Measurements from ENCODE around the gene CORO1C.
A peak's percentile ranks its signal among the peaks of the same experiment; 100 is the strongest.
"Not testable (repeated sequence)": the region's sequence is repeated elsewhere in the genome, so short reads cannot be mapped to it uniquely, and the experiment has no call there.

CORO1C gene

DNA sequence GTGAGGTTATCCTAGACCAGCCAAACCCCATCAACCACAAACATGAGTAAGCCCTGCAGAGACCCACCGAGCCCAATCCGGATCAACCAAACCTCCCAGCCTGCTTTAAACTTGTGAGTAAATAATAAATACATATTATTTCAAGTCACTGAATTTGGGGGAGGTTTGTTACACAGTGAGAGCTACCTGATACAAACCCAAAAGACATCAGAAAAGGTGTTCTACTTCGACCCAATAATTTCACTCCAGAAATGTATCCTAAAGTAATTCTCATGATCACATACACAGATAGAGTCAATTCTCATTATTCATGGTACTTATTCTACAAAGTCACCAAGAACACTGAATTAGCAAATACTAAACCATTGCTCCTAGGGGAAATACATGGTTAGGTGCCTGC lies 16.2 kb upstream of the CORO1C start:
- DNase-seq (ENCODE audit: extremely low spot score), result no peak
- ChIA-PET POLR2A (no interaction called here), CTCF (interaction anchor here (0.8 to 0.9 kb wide), 2 partner anchors 56 to 83 kb away, joined by 3 read pairs; no protein-coding TSS in a partner anchor)
- TF ChIP-seq, protein P1, sequence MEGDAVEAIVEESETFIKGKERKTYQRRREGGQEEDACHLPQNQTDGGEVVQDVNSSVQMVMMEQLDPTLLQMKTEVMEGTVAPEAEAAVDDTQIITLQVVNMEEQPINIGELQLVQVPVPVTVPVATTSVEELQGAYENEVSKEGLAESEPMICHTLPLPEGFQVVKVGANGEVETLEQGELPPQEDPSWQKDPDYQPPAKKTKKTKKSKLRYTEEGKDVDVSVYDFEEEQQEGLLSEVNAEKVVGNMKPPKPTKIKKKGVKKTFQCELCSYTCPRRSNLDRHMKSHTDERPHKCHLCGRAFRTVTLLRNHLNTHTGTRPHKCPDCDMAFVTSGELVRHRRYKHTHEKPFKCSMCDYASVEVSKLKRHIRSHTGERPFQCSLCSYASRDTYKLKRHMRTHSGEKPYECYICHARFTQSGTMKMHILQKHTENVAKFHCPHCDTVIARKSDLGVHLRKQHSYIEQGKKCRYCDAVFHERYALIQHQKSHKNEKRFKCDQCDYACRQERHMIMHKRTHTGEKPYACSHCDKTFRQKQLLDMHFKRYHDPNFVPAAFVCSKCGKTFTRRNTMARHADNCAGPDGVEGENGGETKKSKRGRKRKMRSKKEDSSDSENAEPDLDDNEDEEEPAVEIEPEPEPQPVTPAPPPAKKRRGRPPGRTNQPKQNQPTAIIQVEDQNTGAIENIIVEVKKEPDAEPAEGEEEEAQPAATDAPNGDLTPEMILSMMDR (IDR thresholded peaks at IDR 0.05; ENCODE audit: control extremely low read depth, extremely low read depth, low read depth, missing control alignments), result no peak

DNA sequence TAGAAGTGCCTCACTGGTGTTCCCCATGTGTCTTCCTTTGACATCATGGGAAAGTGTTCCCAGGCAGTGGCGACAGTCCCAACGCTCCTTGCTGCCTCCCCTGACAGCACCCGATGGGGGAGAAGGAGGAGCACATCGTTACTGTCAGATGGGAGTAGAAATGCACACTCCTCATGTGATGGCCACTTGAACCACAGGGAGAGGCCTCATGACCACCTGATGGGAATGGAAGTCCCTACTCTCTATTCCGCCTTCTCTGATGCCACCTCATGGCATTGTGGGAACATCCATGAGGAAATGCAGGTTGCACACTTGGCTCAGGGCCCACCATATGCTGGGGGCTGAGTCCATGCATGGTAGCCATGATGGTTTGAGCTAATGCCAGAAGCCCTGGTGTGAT lies 14.3 kb upstream of the CORO1C start:
- ChIA-PET CTCF (interaction anchor here (1.8 kb wide), 1 partner anchor 81 kb away, joined by 4 read pairs; no protein-coding TSS in a partner anchor), POLR2A (no interaction called here)
- TF ChIP-seq, protein P1 (IDR thresholded peaks at IDR 0.05; ENCODE audit: control extremely low read depth, extremely low read depth, low read depth, missing control alignments), result no peak
- DNase-seq (ENCODE audit: extremely low spot score), result no peak

DNA sequence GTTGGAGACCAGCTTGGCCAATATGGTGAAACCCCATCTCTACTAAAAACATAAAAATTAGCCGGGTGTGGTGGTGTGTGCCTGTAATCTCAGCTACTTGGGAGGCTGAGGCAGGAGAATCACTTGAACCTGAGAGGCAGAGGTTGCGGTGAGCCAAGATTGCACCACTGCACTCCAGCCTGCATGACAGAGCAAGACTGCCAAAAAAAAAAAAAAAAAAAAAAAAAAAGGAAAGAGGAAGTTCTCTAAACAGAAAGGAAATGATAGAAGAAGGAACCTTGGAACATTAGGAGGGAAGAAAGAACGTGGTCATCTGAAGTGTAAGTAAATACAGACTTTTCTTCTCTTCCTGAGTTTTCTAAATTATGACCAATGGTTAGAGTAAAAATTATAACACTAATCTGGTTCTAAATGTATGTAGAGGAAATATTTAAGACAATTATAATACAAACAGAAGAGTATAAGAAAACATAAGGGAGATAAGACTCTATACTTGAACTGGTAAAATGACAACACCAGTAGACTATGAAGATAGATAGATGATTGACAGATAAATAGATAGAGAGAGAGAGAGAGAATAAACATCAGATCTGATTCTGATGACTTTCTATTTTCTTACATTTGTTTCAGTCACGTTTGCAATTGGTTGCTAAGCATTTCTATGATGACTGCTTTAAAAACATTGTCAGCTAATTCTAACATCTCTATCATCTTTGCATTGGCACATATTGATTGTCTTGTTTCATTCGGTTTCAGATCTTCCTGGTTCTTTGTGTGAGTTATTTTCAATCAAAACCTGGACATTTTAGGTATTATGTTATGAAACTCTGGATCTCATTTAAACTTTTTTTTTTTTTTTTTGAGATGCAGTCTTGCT lies 12.9 kb upstream of the CORO1C start:
- ChIA-PET CTCF (interaction anchor here (1.0 to 1.8 kb wide), 5 partner anchors 9 to 79 kb away, joined by 3 to 4 read pairs (median 4); no protein-coding TSS in a partner anchor), POLR2A (no interaction called here)
- no peak for DNase-seq (ENCODE audit: extremely low spot score)
- TF ChIP-seq, protein P1 (IDR thresholded peaks at IDR 0.05; ENCODE audit: control extremely low read depth, extremely low read depth, low read depth, missing control alignments), result no peak

DNA sequence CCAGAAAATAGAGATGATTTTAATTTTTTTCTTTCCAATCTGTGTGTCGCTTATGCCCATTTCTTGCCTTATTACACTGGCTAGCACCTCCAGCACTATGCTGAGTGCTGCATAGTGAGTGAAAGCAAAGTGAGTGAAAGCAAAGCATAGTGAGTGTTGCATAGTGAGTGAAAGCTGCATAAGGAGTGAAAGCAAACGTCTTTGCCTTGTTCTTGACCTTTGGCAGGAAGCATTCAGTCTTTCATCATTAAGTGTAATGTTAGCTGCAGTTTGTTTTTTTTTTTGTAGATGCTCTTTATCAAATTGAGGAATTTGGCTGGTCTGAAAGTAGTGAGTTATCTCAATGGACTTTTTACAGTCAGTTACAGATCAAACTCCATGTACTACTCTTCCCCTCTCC lies 6.9 kb upstream of the CORO1C start:
- ChIA-PET CTCF (interaction anchor here (2.8 kb wide), 1 partner anchor 74 kb away, joined by 8 read pairs; no protein-coding TSS in a partner anchor), POLR2A (no interaction called here)
- no peak for DNase-seq (ENCODE audit: extremely low spot score)
- TF ChIP-seq, protein P1 (IDR thresholded peaks at IDR 0.05; ENCODE audit: control extremely low read depth, extremely low read depth, low read depth, missing control alignments), result no peak

DNA sequence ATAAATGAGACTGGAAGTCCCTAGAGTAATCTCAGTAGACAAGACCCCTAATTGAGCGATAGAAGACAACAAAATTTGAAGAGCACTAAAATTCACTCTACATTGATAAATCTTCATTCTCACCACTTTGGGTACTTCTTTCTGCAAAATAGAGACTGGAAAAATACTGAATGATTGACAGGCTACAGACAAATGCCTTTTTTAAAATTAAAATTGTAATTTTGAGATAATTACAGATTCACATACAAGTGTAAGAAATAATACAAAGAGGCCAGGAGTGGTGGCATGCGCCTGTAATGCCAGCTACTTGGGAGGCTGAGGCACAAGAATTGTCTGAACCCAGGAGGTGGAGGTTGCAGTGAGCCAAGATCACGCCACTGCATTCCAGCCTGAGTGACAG lies 4.5 kb upstream of the CORO1C start:
- no peak for DNase-seq (ENCODE audit: extremely low spot score)
- TF ChIP-seq, protein P1 (IDR thresholded peaks at IDR 0.05; ENCODE audit: control extremely low read depth, extremely low read depth, low read depth, missing control alignments), result no peak
- CTCF ChIA-PET, result interaction anchor here (1.0 to 2.8 kb wide), 2 partner anchors 12 to 71 kb away, joined by 4 to 8 read pairs; no protein-coding TSS in a partner anchor

DNA sequence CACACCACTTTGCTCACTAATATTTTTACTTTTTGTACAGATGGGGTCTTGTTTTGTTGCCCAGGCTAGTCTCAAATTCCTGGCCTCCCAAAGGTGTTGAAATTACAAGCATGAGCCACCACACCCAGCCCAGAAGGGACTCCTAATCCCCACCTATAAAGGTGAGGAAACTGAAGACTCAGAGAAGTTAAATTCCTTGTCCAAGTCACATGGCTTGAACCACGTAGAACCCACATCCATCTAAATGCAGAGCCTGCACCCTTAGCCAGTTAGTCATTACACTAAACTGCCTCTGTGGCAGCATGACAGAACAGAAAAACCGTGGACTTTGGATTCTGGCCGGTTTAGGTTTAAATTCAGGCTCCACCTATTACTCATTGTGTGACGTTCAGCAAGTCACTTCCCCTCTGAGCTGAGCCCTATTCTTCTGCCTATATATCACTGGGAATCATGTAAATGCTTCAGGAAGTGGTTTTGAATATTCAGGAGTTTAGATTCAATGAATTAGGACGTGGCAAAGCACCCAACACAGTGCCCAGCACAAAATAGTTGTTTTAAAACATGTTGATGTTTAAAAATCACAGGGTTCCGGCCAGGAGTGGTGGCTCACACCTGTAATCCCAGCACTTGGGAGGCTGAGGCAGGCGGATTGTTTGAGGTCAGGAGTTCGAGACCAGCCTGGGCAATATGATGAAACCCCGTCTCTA lies 3.0 kb upstream of the CORO1C start:
- POLR2A ChIA-PET, result no interaction called here

More for the DNA sequence above, 4.5 kb upstream of the CORO1C start:
- POLR2A ChIA-PET, result no interaction called here

DNA sequence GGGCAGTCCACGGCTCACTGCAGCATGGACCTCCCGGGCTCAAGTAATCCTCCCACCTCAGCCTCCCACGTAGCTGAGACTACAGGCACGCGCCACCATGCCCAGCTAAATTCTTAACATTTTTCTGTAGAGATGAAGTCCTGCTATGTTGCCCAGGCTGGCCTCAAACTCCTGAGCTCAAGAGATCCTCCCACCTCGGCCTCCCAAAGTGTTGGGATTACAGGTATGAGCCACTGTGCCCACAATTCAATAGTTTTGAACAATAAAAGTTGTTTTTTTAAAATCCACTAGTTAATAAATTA lies 1.9 kb upstream of the CORO1C start:
- CTCF ChIA-PET, result interaction anchor here (1.0 kb wide), 2 partner anchors 63 to 97 kb away, joined by 3 read pairs; no protein-coding TSS in a partner anchor
- POLR2A ChIA-PET; DNase-seq (ENCODE audit: extremely low spot score): not testable (repeated sequence)

More for the DNA sequence above, 3.0 kb upstream of the CORO1C start:
- CTCF ChIA-PET, result no interaction called here
- TF ChIP-seq, protein P1 (IDR thresholded peaks at IDR 0.05; ENCODE audit: control extremely low read depth, extremely low read depth, low read depth, missing control alignments), result no peak
- DNase-seq (ENCODE audit: extremely low spot score), result peak; percentile 42

Data from GM10248 (cell line).